ENCODE measurements around the gene MIER2.

DNA sequence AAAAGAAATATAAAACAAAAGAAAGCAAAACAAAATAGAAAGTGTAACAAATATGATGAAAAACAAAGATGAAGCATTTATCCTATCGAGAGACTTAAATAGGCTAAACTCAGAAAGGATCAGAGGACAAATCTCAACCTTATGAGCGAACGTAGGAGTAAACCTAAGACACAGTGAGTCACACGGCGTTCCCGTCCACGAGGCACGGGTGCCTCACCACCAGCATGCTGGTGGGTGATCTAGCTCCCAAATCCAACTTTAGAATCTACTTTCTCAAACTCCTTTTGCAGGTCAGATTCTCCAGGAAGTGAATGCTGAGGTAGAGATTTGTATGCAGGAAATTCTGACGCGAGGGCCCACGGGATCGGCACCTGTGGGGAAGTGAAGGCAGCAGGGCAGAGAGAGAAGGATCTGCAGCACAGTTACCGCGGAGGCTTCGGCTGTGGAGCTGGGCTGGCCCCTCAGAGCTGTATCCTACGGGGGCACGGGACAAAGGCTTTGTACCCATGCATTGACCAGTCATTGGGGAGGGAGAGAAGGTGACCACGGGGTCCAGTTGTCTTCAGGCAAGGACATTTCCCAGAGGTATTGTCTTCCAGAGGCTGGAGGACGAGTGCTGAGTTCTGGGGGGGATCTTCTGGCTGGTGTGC is 7.5 kb upstream of the MIER2 start:
- TF ChIP-seq, protein P1, sequence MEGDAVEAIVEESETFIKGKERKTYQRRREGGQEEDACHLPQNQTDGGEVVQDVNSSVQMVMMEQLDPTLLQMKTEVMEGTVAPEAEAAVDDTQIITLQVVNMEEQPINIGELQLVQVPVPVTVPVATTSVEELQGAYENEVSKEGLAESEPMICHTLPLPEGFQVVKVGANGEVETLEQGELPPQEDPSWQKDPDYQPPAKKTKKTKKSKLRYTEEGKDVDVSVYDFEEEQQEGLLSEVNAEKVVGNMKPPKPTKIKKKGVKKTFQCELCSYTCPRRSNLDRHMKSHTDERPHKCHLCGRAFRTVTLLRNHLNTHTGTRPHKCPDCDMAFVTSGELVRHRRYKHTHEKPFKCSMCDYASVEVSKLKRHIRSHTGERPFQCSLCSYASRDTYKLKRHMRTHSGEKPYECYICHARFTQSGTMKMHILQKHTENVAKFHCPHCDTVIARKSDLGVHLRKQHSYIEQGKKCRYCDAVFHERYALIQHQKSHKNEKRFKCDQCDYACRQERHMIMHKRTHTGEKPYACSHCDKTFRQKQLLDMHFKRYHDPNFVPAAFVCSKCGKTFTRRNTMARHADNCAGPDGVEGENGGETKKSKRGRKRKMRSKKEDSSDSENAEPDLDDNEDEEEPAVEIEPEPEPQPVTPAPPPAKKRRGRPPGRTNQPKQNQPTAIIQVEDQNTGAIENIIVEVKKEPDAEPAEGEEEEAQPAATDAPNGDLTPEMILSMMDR (IDR thresholded peaks at IDR 0.05; ENCODE audit: poor library complexity, severe bottlenecking): no peak
- TF ChIP-seq EZH2 (IDR thresholded peaks at IDR 0.05; ENCODE audit: borderline replicate concordance, insufficient read depth, low read length, poor library complexity, severe bottlenecking) (no peak), EP300 (conservative IDR thresholded peaks at IDR 0.05; ENCODE audit: poor library complexity, severe bottlenecking) (no peak), RAD21 (conservative IDR thresholded peaks at IDR 0.05) (no peak)
- TF ChIP-seq, protein P2, sequence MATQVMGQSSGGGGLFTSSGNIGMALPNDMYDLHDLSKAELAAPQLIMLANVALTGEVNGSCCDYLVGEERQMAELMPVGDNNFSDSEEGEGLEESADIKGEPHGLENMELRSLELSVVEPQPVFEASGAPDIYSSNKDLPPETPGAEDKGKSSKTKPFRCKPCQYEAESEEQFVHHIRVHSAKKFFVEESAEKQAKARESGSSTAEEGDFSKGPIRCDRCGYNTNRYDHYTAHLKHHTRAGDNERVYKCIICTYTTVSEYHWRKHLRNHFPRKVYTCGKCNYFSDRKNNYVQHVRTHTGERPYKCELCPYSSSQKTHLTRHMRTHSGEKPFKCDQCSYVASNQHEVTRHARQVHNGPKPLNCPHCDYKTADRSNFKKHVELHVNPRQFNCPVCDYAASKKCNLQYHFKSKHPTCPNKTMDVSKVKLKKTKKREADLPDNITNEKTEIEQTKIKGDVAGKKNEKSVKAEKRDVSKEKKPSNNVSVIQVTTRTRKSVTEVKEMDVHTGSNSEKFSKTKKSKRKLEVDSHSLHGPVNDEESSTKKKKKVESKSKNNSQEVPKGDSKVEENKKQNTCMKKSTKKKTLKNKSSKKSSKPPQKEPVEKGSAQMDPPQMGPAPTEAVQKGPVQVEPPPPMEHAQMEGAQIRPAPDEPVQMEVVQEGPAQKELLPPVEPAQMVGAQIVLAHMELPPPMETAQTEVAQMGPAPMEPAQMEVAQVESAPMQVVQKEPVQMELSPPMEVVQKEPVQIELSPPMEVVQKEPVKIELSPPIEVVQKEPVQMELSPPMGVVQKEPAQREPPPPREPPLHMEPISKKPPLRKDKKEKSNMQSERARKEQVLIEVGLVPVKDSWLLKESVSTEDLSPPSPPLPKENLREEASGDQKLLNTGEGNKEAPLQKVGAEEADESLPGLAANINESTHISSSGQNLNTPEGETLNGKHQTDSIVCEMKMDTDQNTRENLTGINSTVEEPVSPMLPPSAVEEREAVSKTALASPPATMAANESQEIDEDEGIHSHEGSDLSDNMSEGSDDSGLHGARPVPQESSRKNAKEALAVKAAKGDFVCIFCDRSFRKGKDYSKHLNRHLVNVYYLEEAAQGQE (IDR thresholded peaks at IDR 0.05; ENCODE audit: borderline replicate concordance): no peak

All from neural cell (in vitro differentiated cells).